ENCODE measurements around the gene ANKRD13B.

GRCh38 chr17:29611351-29612093 lies 18.6 kb downstream of the ANKRD13B start:
- TF ChIP-seq GATA3 (IDR thresholded peaks at IDR 0.05; ENCODE audit: low read depth, low read length) (no peak), GATA2 (IDR thresholded peaks at IDR 0.05; ENCODE audit: low read depth, low read length) (no peak)

All from SH-SY5Y (cell line).